RCC 7860 (cell line): ENCODE results near the gene POLR1A.

Experiments
- DNase-seq: peaks from one replicate; pipeline ENCODE4 v3.0.0-alpha.2; 2015; ENCODE audit warnings: low spot score
- FAIRE-seq: peaks from 2 replicates; lab custom pipeline; 2012; peaks lifted over from hg19 to GRCh38; lab: Jason Lieb, UNC

The POLR1A gene

DNA sequence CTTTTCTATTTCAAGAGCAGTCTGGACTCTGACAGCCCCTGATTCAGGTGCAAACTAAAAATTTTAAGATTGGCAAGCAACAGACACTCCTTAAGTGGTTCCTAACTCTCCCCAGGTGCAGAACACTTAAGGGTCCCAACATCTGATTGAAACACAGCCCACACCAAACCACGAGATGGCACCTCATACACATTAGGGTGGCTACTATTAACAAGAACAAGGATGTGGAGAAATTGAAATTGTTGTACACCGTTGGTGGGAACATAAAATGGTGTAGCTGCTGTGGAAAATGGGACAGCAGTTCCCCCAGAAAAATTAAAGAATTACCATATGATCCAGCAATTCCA, 82.3 kb downstream of the POLR1A start:
- FAIRE-seq (no peak), DNase-seq (no peak)

DNA sequence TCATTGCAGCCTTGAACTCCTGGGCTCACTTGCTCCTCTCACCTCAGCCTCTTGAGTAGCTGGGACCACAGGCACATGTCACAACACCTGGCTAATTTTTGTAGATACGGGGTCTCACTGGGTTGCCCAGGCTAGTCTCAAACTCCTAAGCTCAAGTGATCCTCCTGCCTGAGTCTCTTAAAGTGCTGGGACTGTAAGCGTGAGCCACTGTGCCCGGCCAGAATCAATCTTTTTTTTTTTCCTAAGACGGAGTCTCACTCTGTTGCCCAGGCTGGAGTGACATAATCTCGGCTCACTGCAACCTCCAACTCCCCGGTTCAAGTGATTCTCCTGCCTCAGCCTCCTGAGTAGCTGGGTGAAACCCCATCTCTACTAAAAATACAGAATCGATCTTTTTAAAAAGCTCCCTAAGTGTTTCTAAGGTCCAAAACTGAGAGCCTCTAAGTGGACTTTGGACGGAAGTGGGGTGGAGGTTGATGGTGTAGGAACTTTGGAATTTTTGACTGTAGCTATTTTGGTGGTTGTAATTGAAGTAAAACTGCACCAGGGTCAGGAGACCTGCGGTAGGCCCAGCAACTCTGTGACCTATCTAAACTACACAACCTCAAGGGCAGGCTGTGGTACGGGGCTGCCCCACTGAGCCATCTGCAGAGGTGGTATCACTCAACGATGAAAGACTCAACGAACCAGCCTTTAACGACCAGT, 82.9 kb downstream of the POLR1A start:
- DNase-seq (no peak), FAIRE-seq (no peak)

DNA sequence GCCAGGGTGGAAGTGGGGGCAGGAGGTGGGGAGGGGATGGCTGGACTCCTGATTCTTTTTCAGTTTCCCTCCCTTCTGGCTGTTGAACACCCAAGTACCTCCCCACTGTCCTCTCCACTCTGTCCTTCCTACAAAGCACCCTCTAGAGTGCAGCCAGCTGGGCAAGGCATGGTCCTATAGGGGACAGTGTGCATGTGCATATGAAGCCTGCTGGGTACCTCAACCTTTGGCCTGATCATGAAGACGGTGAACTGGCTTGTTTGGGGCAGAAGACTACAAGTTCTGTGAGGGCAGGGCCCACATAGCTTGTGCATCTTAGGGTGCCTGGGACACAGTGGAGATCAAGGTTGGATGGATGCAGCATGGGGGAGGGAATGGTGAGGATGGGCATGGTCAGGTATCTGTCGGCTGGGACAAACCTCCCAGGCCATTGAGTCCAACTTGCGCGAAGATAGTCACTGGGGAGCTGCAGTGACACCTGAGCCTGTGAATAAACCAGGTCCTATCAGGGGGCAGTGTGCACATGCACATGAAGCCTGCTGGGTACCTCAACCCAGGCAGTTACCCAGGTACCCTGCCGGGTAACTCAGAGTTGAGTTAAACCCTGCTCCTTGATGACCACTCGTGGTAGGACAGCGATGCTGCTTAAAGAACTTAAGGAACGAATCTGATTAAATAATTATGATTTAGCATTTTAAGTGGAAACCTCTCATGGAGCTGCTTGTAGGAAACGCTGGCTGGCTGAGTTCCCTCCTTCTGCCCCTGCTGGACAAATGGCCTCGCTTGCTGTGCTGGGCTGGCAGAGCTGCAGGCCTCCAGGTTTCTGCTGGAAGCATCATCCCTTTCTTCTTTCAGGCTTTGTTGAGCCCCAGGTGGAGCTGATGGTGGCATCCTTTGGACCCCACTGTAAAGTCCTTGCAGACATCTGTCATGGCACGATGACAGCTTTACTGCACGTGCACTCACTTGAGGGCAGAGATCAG, 84.0 kb downstream of the POLR1A start:
- DNase-seq = no peak
- FAIRE-seq = no peak

DNA sequence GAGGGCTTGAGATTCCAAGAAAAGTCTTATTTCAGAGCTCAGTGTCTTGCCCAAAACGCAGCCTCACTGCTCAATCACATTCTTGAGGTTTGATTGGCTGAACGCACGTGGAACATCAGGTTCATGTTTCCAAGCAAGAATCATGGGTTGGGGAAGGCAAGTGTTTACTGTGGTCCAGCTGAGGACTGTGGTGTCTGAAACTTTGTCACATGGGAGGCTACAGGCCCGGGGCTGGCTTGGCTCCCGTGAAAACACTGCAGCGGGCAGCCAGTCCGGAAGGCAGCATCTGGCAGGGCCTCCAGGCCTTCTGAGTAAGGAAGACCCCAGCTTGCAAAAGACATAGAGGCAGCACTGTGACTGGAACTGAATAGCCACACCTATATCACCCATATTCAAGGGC, 84.7 kb downstream of the POLR1A start:
- FAIRE-seq = no peak
- DNase-seq = no peak

DNA sequence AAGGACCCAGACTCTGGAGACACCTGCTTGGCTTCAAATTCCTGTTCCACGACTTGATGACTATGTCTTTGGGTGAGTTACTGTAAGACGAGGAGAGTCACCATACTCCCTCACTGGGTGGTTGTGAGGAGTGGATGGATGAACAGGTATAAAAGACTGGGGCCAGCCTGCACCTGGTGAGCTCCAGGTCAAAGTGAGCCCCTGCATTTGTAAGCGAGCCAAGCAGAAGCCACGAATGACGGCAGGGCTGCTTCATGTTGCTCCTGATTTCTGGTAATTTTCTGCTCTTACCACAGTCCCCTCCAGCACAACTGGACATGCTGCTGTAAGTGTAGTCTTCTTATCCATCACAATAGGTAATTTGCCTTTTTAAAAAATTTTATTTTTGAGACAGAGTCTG, 86.6 kb downstream of the POLR1A start:
- FAIRE-seq (no peak), DNase-seq (no peak)

DNA sequence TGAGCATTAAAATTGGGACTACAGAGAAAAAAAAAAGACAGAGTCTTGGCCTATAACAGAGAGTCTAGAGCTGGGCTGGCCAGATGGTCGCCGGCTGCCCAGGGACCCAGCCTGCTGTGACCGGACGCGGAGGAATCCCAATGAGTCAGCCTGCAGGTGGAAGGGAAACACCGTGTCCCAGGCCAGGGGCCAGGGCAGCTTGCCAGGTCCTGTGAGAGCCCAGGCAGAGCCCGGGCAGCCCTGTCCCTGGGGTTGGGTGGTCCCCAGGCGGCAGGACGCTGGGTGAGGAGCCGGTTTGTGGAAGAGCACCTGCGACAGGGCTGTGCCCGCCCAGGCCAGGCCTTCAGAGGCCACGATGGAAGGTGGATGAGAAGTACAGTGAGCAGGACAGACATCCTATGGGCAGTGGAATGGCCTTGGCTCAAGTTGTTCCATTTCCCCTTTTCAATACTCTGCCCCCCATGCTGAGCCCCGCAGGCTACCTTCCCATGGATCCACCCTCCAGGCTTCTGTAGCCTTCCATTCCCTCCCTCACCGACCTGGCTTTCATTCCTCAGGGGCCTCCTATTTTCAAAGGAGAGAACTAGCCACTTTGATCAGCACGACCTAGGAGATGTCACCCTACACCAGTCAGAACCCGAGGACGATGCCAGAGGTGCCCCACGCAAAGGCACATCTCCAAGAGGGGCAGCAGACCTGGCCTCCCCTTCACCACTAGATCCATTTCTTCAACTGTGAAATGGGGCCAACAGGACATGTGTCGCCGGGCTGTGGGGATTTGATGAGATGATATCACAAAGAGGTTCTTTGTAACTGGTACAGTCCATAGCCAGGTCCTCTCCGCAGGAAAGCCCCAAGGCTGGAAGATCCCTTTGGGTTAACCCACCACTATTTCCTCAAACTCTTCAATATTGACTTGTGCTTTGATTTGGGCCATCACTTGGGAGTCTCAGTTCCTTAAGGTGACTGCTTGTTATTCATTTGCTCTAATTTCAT, 87.5 kb downstream of the POLR1A start:
- DNase-seq (peak; percentile 31), FAIRE-seq (no peak)

DNA sequence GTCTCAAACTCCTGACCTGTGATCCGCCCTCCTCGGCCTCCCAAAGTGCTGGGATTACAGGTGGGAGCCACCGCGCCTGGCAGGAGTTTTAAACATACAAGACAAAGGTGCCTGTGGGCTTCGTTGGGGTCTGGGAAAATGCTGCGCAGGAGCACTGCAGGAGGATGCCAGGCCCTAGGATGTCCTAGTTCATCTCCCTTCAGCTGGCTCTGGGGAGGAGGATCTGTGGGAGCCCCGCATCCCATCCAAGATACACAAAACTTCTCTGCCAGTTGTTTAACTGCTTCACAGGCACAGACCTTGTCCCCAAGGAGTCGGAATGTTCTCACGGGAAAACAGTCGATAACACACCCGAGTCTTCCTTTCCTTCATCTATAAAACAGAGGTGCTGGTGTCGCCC, 89.1 kb downstream of the POLR1A start:
- no peak for FAIRE-seq
- DNase-seq = no peak

DNA sequence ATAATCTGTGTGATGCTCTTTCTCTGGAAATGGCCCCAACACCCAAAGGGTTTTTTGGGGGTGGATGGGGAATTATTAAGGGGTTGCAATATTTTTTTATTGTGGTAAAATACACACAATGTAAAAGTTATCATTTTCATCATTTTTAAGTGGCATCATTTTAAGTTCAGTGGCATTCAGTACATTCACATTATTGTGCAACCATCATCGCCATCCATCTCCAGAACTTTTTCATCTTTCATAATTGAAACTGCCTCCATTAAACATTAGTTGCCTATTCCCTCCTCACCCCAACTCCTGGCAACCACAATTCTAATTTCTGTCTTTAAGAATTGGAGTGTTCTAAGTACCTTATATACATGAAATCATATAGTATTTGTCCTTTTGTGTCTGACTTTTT, 90.0 kb downstream of the POLR1A start:
- FAIRE-seq = no peak

DNA sequence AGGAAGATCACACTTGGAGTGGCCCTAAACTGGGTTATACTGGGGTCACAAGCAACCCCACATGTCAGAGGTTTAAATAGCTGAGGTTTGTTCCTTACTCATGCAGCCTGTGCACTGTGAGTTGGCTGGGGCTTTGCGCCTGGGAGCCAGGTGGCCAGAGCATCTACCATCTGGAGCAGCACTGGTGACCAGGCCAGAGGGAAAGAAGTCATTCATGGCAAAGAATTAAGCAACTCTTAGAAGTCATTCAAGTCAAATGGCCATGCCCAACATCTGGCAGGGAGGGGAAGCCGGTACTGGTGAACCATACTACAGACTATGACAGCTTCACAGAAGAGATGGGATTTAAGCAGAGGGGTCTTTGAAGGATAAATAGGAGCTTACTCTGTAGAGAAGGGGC, 90.7 kb downstream of the POLR1A start:
- DNase-seq (no peak), FAIRE-seq (no peak)

More for the DNA sequence above, 90.0 kb downstream of the POLR1A start:
- DNase-seq = no peak

DNA sequence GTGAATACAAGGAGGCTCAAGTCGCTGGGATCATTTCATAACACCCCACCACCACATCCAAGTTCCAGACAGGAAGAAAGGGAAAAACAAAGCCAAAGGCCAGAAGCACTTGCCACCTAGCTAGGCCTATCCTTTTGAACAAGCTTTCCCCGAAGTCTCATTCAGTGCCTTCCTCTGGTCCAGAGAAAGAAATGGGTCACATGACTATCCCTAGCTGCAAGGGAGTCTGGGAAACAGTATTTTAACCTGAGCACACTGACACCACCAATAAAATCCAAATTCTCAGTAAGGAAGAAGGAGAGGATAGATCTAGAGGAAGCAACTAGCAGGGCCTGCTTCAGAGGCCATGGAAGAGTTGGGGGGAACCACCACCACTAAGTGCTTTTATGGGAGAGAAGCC, 91.2 kb downstream of the POLR1A start:
- DNase-seq (no peak), FAIRE-seq (no peak)

DNA sequence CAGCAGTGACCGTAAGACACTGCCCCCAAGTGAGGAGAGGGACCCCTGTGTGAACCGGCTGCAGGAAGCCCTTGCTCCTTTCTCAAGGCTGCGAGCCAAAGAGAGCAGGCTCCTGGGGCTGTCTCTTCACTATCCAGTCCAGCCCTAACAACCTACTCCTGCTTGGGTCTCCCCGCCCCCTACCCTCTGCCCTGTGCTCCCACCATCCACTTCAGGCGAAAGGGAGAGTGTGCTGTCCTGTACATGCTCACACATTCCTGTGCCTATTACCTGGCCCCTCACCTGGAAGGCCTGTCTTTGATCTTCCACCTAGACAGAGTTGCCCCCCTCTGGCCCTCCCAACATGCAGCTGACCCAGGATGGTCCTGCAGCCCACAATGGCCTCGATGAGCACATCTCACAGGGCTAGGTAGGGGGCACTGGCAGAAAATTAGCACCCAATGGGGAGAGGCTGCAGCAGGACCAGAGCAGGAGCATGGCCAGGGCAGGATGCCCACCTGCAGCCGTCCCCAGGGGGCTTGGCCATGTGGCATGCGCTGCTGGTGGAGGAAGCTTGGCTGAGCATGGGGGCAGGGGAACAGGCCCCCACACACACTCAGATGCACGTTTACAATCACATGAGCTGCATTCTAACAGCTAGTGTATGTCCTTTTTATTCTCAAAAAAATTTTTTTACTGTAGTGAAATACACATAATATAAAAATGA, 93.5 kb downstream of the POLR1A start:
- DNase-seq (no peak), FAIRE-seq (no peak)

DNA sequence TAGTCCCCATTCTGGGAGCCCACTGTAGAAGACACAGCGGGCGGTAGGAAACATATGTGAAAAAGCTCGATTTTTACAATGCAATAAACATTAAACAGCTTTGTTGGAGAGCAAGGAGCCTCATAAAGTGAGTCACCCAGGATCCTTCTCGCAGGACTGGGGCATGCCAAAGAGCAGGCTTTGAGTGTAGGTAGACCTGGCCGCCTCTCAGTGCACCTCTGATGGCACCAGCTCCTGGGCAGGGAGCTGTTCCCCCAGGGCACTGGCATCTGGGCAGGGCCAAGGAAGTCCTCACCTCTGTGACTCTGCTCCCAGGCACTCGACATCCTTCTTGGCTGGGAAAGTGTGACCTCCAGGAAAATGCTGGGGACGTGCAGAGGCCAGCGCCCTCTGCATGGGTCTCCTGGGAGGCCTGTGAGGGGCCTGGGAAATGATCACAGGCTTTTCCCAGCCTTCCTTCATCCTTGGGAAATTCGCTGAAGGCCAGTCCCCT, 94.2 kb downstream of the POLR1A start:
- FAIRE-seq = no peak
- no peak for DNase-seq

DNA sequence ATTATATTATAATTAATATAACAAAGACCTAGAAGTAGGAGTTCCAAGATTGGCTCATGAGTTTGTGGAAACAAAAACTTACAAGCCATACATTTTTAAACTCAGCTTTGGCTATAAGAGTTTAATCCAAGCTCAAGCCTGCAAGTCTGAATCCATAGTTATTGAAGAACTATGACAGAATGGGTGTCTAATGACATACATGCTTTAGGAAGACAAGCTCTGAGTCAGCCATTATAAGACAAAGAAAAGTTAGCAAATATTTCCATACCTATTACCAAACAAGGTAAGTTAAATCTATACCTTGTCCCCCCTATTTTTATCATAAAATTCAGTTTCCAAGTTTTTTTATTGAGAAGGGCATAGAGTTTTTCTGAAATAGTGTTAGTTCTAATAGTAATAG, 95.6 kb downstream of the POLR1A start:
- DNase-seq (no peak), FAIRE-seq (no peak)

DNA sequence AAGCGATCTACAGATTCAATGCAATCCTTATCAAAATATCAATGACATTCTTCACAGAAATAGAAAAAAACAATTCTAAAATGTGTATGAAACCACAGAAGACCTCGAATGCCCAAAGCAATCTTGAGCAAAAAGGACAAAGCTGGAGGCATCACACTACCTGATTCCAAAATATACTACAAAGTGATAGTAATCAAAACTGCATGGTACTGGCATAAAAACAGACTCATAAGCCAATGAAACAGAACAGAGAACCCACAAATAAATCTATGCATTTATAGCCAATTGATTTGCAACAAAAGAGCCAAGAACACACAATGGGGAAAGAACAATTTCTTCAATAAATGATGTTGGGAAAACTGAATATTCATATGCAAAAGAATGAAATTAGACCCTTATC, 99.2 kb downstream of the POLR1A start:
- FAIRE-seq = no peak
- DNase-seq = no peak

DNA sequence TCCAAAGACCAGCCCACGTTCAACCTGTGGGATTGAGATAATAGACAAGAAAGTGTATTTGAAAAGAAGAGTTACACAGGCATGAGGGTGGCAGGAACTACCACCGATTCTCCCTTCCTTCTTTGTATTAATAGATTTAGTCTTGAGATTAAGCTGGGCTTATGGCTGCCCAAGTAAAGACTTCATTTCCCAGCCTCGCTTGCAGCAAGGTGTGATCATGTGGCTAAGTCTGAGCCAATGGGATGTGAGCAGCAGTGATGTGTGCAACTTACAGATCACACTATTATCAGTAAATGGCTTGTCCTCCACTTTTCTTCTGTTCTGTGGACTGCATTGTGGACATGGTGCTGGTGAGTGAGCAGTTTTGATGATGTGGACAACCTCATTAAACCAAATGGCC, 101.7 kb downstream of the POLR1A start:
- FAIRE-seq = no peak
- no peak for DNase-seq

DNA sequence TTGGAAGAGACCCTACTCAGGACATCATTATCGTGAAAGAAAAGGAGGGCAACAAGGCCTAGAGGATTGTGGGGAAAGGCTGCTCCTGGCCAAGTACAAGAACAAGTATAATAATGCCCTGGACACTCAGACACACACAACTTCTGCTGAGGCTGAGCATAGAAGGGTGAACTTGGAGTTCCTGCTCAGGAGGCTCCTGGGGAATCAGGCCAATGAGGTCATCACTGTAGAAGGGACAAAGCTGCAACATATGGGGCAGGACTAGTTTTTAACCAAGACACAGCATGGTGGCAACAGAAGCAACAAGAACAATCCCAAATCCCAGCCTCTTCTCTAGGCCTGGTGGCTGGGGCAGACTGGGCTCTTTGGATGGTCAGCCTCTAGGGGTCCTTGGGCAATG, 102.6 kb downstream of the POLR1A start:
- DNase-seq = no peak
- no peak for FAIRE-seq

DNA sequence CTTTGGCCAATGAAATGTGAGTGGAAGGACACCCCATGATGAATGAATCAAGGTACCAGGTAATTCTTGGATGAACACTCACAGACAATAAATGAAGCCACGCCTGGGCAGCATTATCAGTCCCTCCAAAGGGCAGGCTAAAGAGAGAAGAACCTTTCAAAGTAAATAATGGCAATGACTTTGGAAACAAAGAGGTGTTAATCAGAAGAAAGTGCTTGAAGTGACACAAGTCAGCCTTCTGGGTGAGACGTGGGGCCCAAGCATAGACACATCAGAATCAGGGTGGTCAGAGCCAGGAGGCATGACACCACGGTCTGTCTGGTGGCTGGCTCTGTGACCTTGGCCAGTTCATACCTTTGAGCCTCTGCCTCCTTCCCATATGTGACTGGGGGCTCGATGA, 103.3 kb downstream of the POLR1A start:
- FAIRE-seq (no peak), DNase-seq (no peak)

DNA sequence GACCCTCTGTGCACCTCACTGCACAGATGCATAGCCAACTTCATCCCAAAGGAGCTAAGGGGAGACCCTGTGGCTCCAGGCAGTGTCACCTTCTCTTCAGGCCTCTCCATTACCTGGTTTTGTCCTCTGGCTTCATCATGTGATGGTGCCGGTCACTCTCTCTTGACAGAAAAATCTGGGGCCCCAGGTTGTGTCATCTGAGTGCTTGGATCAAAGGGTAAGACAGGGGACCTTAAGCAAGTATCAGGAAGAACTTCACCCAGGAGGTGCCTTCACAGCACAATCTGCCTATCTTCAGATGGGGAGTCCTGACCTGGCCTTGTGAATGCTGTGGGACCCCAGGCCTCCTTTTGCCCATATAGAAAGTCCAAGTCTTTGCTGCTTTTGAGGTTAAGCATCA, 104.4 kb downstream of the POLR1A start:
- DNase-seq (no peak), FAIRE-seq (no peak)

DNA sequence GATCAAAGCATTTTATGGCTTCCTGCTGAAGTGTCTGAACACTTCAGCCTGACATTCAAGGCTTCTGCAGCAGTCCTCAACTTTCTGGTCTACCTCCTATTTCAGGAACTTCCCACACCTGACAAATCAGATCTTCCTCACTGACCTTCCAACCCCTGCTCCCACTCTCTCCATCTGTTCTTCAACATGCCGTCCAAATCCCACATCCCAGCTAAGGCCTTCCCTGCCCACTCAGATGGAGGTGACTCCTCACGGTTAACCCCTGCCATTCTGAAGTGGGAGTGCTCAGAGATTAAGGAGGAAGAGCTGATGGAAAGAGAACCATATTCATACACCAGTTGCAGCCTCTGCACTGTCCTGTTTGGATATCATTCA, 104.8 kb downstream of the POLR1A start:
- DNase-seq = no peak
- FAIRE-seq = no peak
